Trophoblast cell (in vitro differentiated cells and primary cell): ENCODE data around the gene SNPH.

Experiments used
- DNase-seq, 2 donors: peaks; one replicate each; pipeline ENCODE4 v3.0.0-alpha.2; 2016
- H2AFZ ChIP-seq: 2 replicates; pipeline ENCODE4 v1.6.1; 2013; ENCODE audit warnings: low read length, moderate library complexity, mild to moderate bottlenecking; ENCODE audit not compliant: insufficient read depth, poor library complexity
- H2AK5ac ChIP-seq: 2 replicates; pipeline ENCODE4 v1.6.1; 2013; ENCODE audit warnings: mild to moderate bottlenecking, low read length
- H2BK120ac ChIP-seq: 2 replicates; pipeline ENCODE4 v1.6.1; 2013; ENCODE audit warnings: low read length, mild to moderate bottlenecking, moderate library complexity; ENCODE audit not compliant: insufficient read depth, poor library complexity
- H2BK12ac ChIP-seq: 2 replicates; pipeline ENCODE4 v1.6.1; 2013; ENCODE audit warnings: mild to moderate bottlenecking, low read length, moderate library complexity
- H2BK5ac ChIP-seq: 2 replicates; pipeline ENCODE4 v1.6.1; 2013; ENCODE audit warnings: low read length, low read depth, moderate library complexity, mild to moderate bottlenecking; ENCODE audit not compliant: poor library complexity
- H3K14ac ChIP-seq: 2 replicates; pipeline ENCODE4 v1.6.1; 2013; ENCODE audit warnings: mild to moderate bottlenecking, low read length
- H3K18ac ChIP-seq: 2 replicates; pipeline ENCODE4 v1.6.1; 2013; ENCODE audit warnings: mild to moderate bottlenecking, low read length
- H3K23ac ChIP-seq: 2 replicates; pipeline ENCODE4 v1.6.1; 2013; ENCODE audit warnings: low read length
- H3K27ac ChIP-seq: 2 replicates; pipeline ENCODE4 v1.5.1; 2013; ENCODE audit warnings: low read depth, mild to moderate bottlenecking, inconsistent platforms, low read length, moderate library complexity
- H3K27me3 ChIP-seq: 2 replicates; pipeline ENCODE4 v1.6.1; 2013; ENCODE audit warnings: inconsistent platforms, mild to moderate bottlenecking, low read length, moderate library complexity; ENCODE audit not compliant: insufficient read depth
- H3K36me3 ChIP-seq, 2 experiments: 1 replicate in 1 of 2; 2 replicates in 1 of 2; pipeline ENCODE4 v1.6.1; 2013; ENCODE audit warnings: low read length in 2 of 2, mild to moderate bottlenecking in 2 of 2, moderate library complexity in 1 of 2; ENCODE audit not compliant: insufficient read depth in 2 of 2, control insufficient read depth in 1 of 2
- H3K4ac ChIP-seq: 2 replicates; pipeline ENCODE4 v1.6.1; 2013; ENCODE audit warnings: low read depth, mild to moderate bottlenecking, low read length, moderate library complexity
- H3K4me1 ChIP-seq, 2 experiments: 1 replicate in 1 of 2; 2 replicates in 1 of 2; pipeline ENCODE4 v1.6.1; 2013; ENCODE audit warnings: low read length in 2 of 2, mild to moderate bottlenecking in 2 of 2, moderate library complexity in 1 of 2; ENCODE audit not compliant: insufficient read depth in 2 of 2, control insufficient read depth in 1 of 2
- H3K4me2 ChIP-seq: 2 replicates; pipeline ENCODE4 v1.6.1; 2013; ENCODE audit warnings: inconsistent platforms, mild to moderate bottlenecking, low read length, moderate library complexity
- H3K4me3 ChIP-seq: 2 replicates; pipeline ENCODE4 v1.5.1; 2013; ENCODE audit warnings: mild to moderate bottlenecking, low read depth, low read length, inconsistent platforms
- H3K79me1 ChIP-seq: one replicate; pipeline ENCODE4 v1.6.1; 2013; ENCODE audit warnings: low read length
- H3K79me2 ChIP-seq: 2 replicates; pipeline ENCODE4 v1.6.1; 2013; ENCODE audit warnings: low read length, mild to moderate bottlenecking; ENCODE audit not compliant: control insufficient read depth, insufficient read depth, poor library complexity
- H3K9ac ChIP-seq: 2 replicates; pipeline ENCODE4 v1.6.1; 2013; ENCODE audit warnings: mild to moderate bottlenecking, low read length
- H3K9me3 ChIP-seq: 2 replicates; pipeline ENCODE4 v1.6.1; 2013; ENCODE audit warnings: low read depth, mild to moderate bottlenecking, control low read depth, inconsistent platforms, low read length; ENCODE audit not compliant: insufficient read depth
- H4K12ac ChIP-seq: 2 replicates; pipeline ENCODE4 v1.6.1; 2013; ENCODE audit warnings: low read depth, mild to moderate bottlenecking, low read length, moderate library complexity
- H4K8ac ChIP-seq: 2 replicates; pipeline ENCODE4 v1.6.1; 2013; ENCODE audit warnings: low read depth, mild to moderate bottlenecking, low read length, moderate library complexity
- H4K91ac ChIP-seq: one replicate; pipeline ENCODE4 v1.6.1; 2013; ENCODE audit warnings: low read depth, mild to moderate bottlenecking, low read length, moderate library complexity
- WGBS: extraction: QIAGEN DNeasy Blood & Tissue Kit; methylation state at CpG from one replicate; pipeline ENCODE4 v1.1.7; 2013; ENCODE audit warnings: missing lambda C conversion rate; ENCODE audit not compliant: insufficient read length, insufficient coverage; ENCODE audit errors: extremely low coverage; 5-methylcytosine and 5-hydroxymethylcytosine counted together

SNPH gene

GRCh38 chr20:1294497-1294896 is 28.4 kb downstream of the SNPH start:
- Histone ChIP-seq H4K91ac (no peak overlapping the region), H2AK5ac (no peak overlapping the region), H3K9ac (no peak overlapping the region), H3K79me2 (no peaks in the 10 kb centered on the region), H3K14ac (no peak overlapping the region), H2AFZ (no peak overlapping the region), H3K79me1 (no peaks in the 10 kb centered on the region), H3K4me2 (no peak overlapping the region), H3K4me1 (no peaks in the 10 kb centered on the region), H3K4me3 (no peak overlapping the region), H2BK120ac (no peak overlapping the region), H2BK5ac (no peak overlapping the region), H3K27me3 (no peaks in the 10 kb centered on the region), H4K12ac (no peak overlapping the region), H3K4ac (no peak overlapping the region), H3K36me3 (no peaks in the 10 kb centered on the region), H3K23ac (no peak overlapping the region), H3K9me3 (peaks cover 5% of the 10 kb centered on the region), H2BK12ac (no peak overlapping the region), H3K18ac (no peak overlapping the region), H3K27ac (no peak overlapping the region), H4K8ac (no peak overlapping the region)
- WGBS = no CpG with 5 or more reads among the region's 8 CpGs
- DNase-seq = no peak

- Histone ChIP-seq H3K36me3 (no peaks in the 10 kb centered on the region), H3K14ac (no peak overlapping the region), H2AFZ (no peak overlapping the region), H3K9me3 (peaks cover 8% of the 10 kb centered on the region), H3K27me3 (no peaks in the 10 kb centered on the region), H2AK5ac (no peak overlapping the region), H4K91ac (no peak overlapping the region), H3K4me3 (no peak overlapping the region), H3K79me2 (no peaks in the 10 kb centered on the region), H2BK12ac (no peak overlapping the region), H2BK5ac (no peak overlapping the region), H3K79me1 (no peaks in the 10 kb centered on the region), H3K4me2 (no peak overlapping the region), H3K18ac (no peak overlapping the region), H3K23ac (no peak overlapping the region), H4K8ac (no peak overlapping the region), H3K27ac (no peak overlapping the region), H4K12ac (no peak overlapping the region), H2BK120ac (no peak overlapping the region), H3K4me1 (no peaks in the 10 kb centered on the region), H3K4ac (no peak overlapping the region), H3K9ac (no peak overlapping the region)
- no CpG with 5 or more reads among the region's 20 CpGs for WGBS
- no peak for DNase-seq
Measured at GRCh38 chr20:1295276-1295930, 29.3 kb downstream of the SNPH start.

GRCh38 chr20:1296117-1296610 is 30.1 kb downstream of the SNPH start:
- Histone ChIP-seq H3K79me2 (no peaks in the 10 kb centered on the region), H3K79me1 (no peaks in the 10 kb centered on the region), H2AK5ac (no peak overlapping the region), H3K4ac (no peak overlapping the region), H3K4me1 (no peaks in the 10 kb centered on the region), H3K27me3 (no peaks in the 10 kb centered on the region), H2BK5ac (no peak overlapping the region), H2BK12ac (no peak overlapping the region), H3K18ac (no peak overlapping the region), H3K27ac (no peak overlapping the region), H3K23ac (no peak overlapping the region), H3K9ac (no peak overlapping the region), H3K9me3 (peaks cover 8% of the 10 kb centered on the region), H4K8ac (no peak overlapping the region), H2BK120ac (no peak overlapping the region), H3K36me3 (no peaks in the 10 kb centered on the region), H2AFZ (no peak overlapping the region), H4K12ac (no peak overlapping the region), H3K4me3 (no peak overlapping the region), H3K14ac (no peak overlapping the region), H3K4me2 (no peak overlapping the region), H4K91ac (no peak overlapping the region)
- no CpG with 5 or more reads among the region's 20 CpGs for WGBS
- no peak for DNase-seq

DNA sequence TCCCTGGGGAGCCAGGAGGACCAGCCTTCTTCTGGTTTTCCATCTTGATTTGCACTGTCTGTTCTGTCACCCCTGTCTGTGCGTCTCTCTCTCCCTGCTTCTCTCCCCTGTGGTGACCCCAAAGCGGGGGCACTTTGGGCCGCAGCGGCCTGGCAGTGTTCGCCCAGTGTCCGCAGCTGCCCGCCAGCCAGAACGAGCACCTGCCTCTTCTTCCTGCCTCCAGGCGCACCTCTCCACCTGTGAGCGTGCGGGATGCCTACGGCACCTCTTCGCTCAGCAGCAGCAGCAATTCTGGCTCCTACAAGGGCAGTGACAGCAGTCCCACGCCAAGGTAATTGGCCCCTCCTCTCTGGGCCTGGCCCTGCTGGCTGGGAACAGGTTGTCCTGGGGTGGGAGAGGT is 30.8 kb downstream of the SNPH start:
- WGBS = no CpG with 5 or more reads among the region's 14 CpGs
- DNase-seq = peak in 1 of 2 donors; percentile 1

More for the DNA sequence above, 30.8 kb downstream of the SNPH start:
- H3K23ac ChIP-seq = no peak overlapping the region
- H3K36me3 ChIP-seq = no peaks in the 10 kb centered on the region
- no peak overlapping the region for H3K14ac ChIP-seq
- H3K27ac ChIP-seq = no peak overlapping the region
- H3K79me2 ChIP-seq = no peaks in the 10 kb centered on the region
- H3K4ac ChIP-seq = no peak overlapping the region
- H3K4me2 ChIP-seq = no peak overlapping the region
- no peak overlapping the region for H2AK5ac ChIP-seq
- H2AFZ ChIP-seq = no peak overlapping the region
- no peak overlapping the region for H4K91ac ChIP-seq
- no peak overlapping the region for H2BK120ac ChIP-seq
- H3K27me3 ChIP-seq = no peaks in the 10 kb centered on the region
- H3K9ac ChIP-seq = no peak overlapping the region
- no peaks in the 10 kb centered on the region for H3K4me1 ChIP-seq
- H4K12ac ChIP-seq = no peak overlapping the region
- no peak overlapping the region for H2BK5ac ChIP-seq
- peaks cover 8% of the 10 kb centered on the region for H3K9me3 ChIP-seq
- no peaks in the 10 kb centered on the region for H3K79me1 ChIP-seq
- H2BK12ac ChIP-seq = no peak overlapping the region
- no peak overlapping the region for H4K8ac ChIP-seq
- H3K18ac ChIP-seq = no peak overlapping the region
- H3K4me3 ChIP-seq = no peak overlapping the region
